GM12878 (cell line): Measurements from ENCODE around the gene CLEC14A. TPM values are rescaled to one million over a fixed set of nuclear protein-coding genes. Genes with fewer than 3 reads are reported as not detected.

Experiments used
- ATAC-seq: fragments of 200-7000 bp; cut with Tn5 transposase; 3 replicates; pipeline ENCODE4 v1.9.1; 2020; ENCODE audit warnings: mild to moderate bottlenecking, moderate library complexity
- BruUV-seq: library from RNA; stranded (reverse); fragments of 400-500 nt; replicated peaks from 2 replicates; lab custom pipeline; 2021; lab: Mats Ljungman, UMichigan
- CTCF ChIA-PET: fragments of 300-600 bp; sonication (Branson Sonifier 250); formaldehyde crosslinking; extraction: SDS; loops from one replicate; lab custom pipeline; 2021; ENCODE audit warnings: inconsistent platforms; lab: Yijun Ruan, JAX
- POLR2A ChIA-PET: fragments of 350-600 bp; formaldehyde crosslinking; extraction: SDS; loops from one replicate; lab custom pipeline; 2021; ENCODE audit warnings: inconsistent platforms; lab: Charles Lee
- RAD21 ChIA-PET: fragments of 300-600 bp; sonication (Branson Sonifier 250); formaldehyde crosslinking; loops from one replicate; lab custom pipeline; 2023; ENCODE audit warnings: antibody characterized with exemption; ENCODE audit not compliant: unreplicated experiment; lab: Charles Lee
- SMC1A ChIA-PET: fragments of 300-600 bp; sonication (Branson Sonifier 250); formaldehyde crosslinking; loops from one replicate; lab custom pipeline; 2023; ENCODE audit not compliant: unreplicated experiment, uncharacterized antibody; lab: Charles Lee
- DNase-seq: peaks from one replicate; pipeline ENCODE4 v3.0.0-alpha.2; 2011; ENCODE audit warnings: low read depth, low spot score
- FAIRE-seq: peaks from 3 replicates; lab custom pipeline; 2011; peaks lifted over from hg19 to GRCh38; lab: Jason Lieb, UNC
- H2AFZ ChIP-seq: 2 replicates; pipeline ENCODE4 v1.6.0; 2011; ENCODE audit warnings: low read depth, low read length, control low read depth; ENCODE audit not compliant: control insufficient read depth
- H3K27ac ChIP-seq: 2 replicates; pipeline ENCODE4 v1.5.1; 2011; ENCODE audit warnings: control low read depth; ENCODE audit not compliant: control insufficient read depth, insufficient read depth
- H3K27me3 ChIP-seq, 2 experiments: replicated peaks in 1 of 2; 2 replicates each; pipeline versions ENCODE4 v1.6.0 to v1.6.1; 2011; ENCODE audit warnings: low read length in 1 of 2; ENCODE audit not compliant: control insufficient read depth in 2 of 2, insufficient read depth in 2 of 2
- H3K36me3 ChIP-seq, 2 experiments: 2 replicates each; pipeline ENCODE4 v1.5.1; 2011; ENCODE audit warnings: low read length in 1 of 2; ENCODE audit not compliant: control insufficient read depth in 2 of 2, insufficient read depth in 2 of 2
- H3K4me1 ChIP-seq: 2 replicates; pipeline ENCODE4 v1.6.1; 2011; ENCODE audit warnings: mild to moderate bottlenecking, low read length, moderate library complexity, mixed read lengths; ENCODE audit not compliant: control insufficient read depth, insufficient read depth
- H3K4me2 ChIP-seq: 2 replicates; pipeline ENCODE4 v1.6.0; 2011; ENCODE audit warnings: control low read depth; ENCODE audit not compliant: control insufficient read depth, insufficient read depth
- H3K4me3 ChIP-seq: fragments of 200-600 bp; sonication (generic); 2 replicates; pipeline ENCODE4 v1.5.1; 2016
- H3K79me2 ChIP-seq: 2 replicates; pipeline ENCODE4 v1.6.0; 2011; ENCODE audit warnings: low read length; ENCODE audit not compliant: control insufficient read depth, insufficient read depth
- H3K9ac ChIP-seq: 2 replicates; pipeline ENCODE4 v1.8.0; 2011; ENCODE audit warnings: low read length, control low read depth, mixed read lengths; ENCODE audit not compliant: control insufficient read depth, insufficient read depth
- H3K9me3 ChIP-seq: replicated peaks from 3 replicates; pipeline ENCODE4 v1.5.1; 2011; ENCODE audit warnings: mild to moderate bottlenecking, low read length; ENCODE audit not compliant: control insufficient read depth, insufficient read depth
- H4K20me1 ChIP-seq: 2 replicates; pipeline ENCODE4 v1.6.0; 2011; ENCODE audit not compliant: control insufficient read depth, insufficient read depth
- BACH1 ChIP-seq: fragments of 450-650 bp; IDR thresholded peaks from 2 replicates; pipeline ENCODE4 v1.6.1; 2017; ENCODE audit warnings: mild to moderate bottlenecking, borderline replicate concordance
- ELK1 ChIP-seq: IDR thresholded peaks from 2 replicates; pipeline ENCODE4 v1.6.1; 2012; ENCODE audit warnings: low read depth, low read length, improper control_type of control experiment
- ETV6 ChIP-seq, 2 experiments: fragments of 450-650 bp in 1 of 2; IDR thresholded peaks in 1 of 2; conservative IDR thresholded peaks in 1 of 2; 2 replicates each; pipeline ENCODE4 v1.6.1; 2014; ENCODE audit warnings: antibody characterized with exemption in 1 of 2, borderline replicate concordance in 1 of 2, low read depth in 1 of 2, mild to moderate bottlenecking in 1 of 2, moderate library complexity in 1 of 2
- HCFC1 ChIP-seq: fragments of 150-350 bp; IDR thresholded peaks from 2 replicates; pipeline ENCODE4 v1.6.1; 2014; ENCODE audit warnings: low read length
- LARP7 ChIP-seq: fragments of 450-650 bp; IDR thresholded peaks from 2 replicates; pipeline ENCODE4 v1.6.1; 2017; ENCODE audit warnings: mild to moderate bottlenecking
- NR2C2 ChIP-seq: IDR thresholded peaks from 2 replicates; pipeline ENCODE4 v1.6.1; 2011; ENCODE audit warnings: borderline replicate concordance, low read depth; ENCODE audit not compliant: control insufficient read depth, insufficient read length
- PRDM15 ChIP-seq: fragments of 450-650 bp; formaldehyde crosslinking; IDR thresholded peaks from 2 replicates; pipeline ENCODE4 v1.4.0; 2020; ENCODE audit warnings: mild to moderate bottlenecking, moderate library complexity
- ZNF24 ChIP-seq: fragments of 450-650 bp; IDR thresholded peaks from 2 replicates; pipeline ENCODE4 v1.6.1; 2017; ENCODE audit warnings: antibody characterized with exemption, mild to moderate bottlenecking
- in situ Hi-C: fragments of 300-500 bp; cut with MboI; formaldehyde crosslinking; loops from 9 replicates; pipeline ENCODE4 v1.14.3; 2018; ENCODE audit warnings: mixed read lengths
- intact Hi-C: fragments of 100-400 bp; cut with micrococcal nuclease; formaldehyde crosslinking; loops from one replicate; pipeline ENCODE4 v1.14.2; 2022; ENCODE audit not compliant: unreplicated experiment
- polyA plus RNA-seq, 11 experiments: library from polyadenylated mRNA; depleted of rRNA in 4 of 11; unstranded in 6 of 11; stranded (reverse) in 5 of 11; fragments of >200 nt; fragmentation: Nextera tagmentation in 4 of 11; fragmentation: Illumina TruSeq in 1 of 11; extraction: Ambion mirVana in 4 of 11; extraction: Trizol in 1 of 11; gene quantifications; 1 replicate in 1 of 11; 2 replicates in 10 of 11; pipeline versions ENCODE4 v1.2.1 to v1.2.3, GENCODE V29; 2011 to 2016; ENCODE audit warnings: inconsistent platforms in 2 of 11, missing spikeins in 2 of 11, low read depth in 1 of 11
- total RNA-seq, 4 experiments: library from RNA; depleted of rRNA in 3 of 4; stranded (reverse); fragments of >200 nt in 3 of 4; fragmentation: Illumina TruSeq in 1 of 4; extraction: Trizol in 1 of 4; gene quantifications; 2 replicates each; pipeline versions ENCODE4 v1.2.1 to v1.2.3, GENCODE V29; 2013 to 2021
- TF ChIP-seq, protein P1 (sequence below), 3 experiments: IDR thresholded peaks in 2 of 3; conservative IDR thresholded peaks in 1 of 3; 2 replicates each; pipeline ENCODE4 v1.5.1; 2011; ENCODE audit warnings: low read depth in 3 of 3, low read length in 3 of 3, mild to moderate bottlenecking in 3 of 3, control low read depth in 2 of 3, moderate library complexity in 2 of 3, inconsistent platforms in 1 of 3, mixed read lengths in 1 of 3; ENCODE audit not compliant: control insufficient read depth in 2 of 3, insufficient read depth in 1 of 3; ENCODE audit errors: extremely low read depth in 1 of 3
- TF ChIP-seq, protein P2 (sequence below): IDR thresholded peaks from 2 replicates; pipeline ENCODE4 v1.6.1; 2011; ENCODE audit warnings: low read depth, low read length, improper control_type of control experiment, borderline replicate concordance

Gene CLEC14A
- total and polyA plus RNA-seq, 10 of the 15 experiments (the other 5 are each of a cell fraction or from before 2014, with no cell fraction given): not detected

- TF ChIP-seq, protein P1, sequence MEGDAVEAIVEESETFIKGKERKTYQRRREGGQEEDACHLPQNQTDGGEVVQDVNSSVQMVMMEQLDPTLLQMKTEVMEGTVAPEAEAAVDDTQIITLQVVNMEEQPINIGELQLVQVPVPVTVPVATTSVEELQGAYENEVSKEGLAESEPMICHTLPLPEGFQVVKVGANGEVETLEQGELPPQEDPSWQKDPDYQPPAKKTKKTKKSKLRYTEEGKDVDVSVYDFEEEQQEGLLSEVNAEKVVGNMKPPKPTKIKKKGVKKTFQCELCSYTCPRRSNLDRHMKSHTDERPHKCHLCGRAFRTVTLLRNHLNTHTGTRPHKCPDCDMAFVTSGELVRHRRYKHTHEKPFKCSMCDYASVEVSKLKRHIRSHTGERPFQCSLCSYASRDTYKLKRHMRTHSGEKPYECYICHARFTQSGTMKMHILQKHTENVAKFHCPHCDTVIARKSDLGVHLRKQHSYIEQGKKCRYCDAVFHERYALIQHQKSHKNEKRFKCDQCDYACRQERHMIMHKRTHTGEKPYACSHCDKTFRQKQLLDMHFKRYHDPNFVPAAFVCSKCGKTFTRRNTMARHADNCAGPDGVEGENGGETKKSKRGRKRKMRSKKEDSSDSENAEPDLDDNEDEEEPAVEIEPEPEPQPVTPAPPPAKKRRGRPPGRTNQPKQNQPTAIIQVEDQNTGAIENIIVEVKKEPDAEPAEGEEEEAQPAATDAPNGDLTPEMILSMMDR (IDR thresholded peaks at IDR 0.05 in 2 of 3, conservative IDR thresholded peaks at IDR 0.05 in 1 of 3; ENCODE audit: control insufficient read depth in 2 of 3, extremely low read depth in 1 of 3, insufficient read depth in 1 of 3, low read depth in 3 of 3, low read length in 3 of 3): no peak
- TF ChIP-seq LARP7 (no peak), ZNF24 (no peak), PRDM15 (CRISPR knock-in tag) (no peak)
Measured at GRCh38 chr14:38213001-38213400, 42.9 kb downstream of the CLEC14A start (continued).

DNA sequence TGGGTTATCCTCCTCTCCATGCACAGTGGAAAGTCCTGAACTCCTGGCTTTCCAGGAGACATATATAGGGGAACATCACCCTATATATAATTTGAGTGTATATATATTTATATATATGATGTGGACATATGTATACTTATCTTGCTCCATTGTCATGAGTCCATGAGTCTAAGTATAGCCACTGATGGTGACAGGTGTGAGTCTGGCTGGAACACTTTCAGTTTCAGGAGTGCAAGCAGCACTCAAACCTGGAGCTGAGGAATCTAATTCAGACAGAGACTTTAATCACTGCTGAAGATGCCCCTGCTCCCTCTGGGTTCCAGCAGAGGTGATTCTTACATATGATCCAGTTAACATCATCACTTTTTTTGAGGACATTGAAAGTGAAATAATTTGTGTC lies 43.8 kb downstream of the CLEC14A start:
- Histone ChIP-seq H3K27ac (no peak overlapping the region), H3K79me2 (no peaks in the 10 kb centered on the region), H3K4me2 (no peak overlapping the region), H4K20me1 (no peaks in the 10 kb centered on the region), H2AFZ (no peak overlapping the region), H3K27me3 (no peaks in the 10 kb centered on the region), H3K9me3 (no peaks in the 10 kb centered on the region; the same call in 2 of the 3 replicates), H3K9ac (no peak overlapping the region), H3K36me3 (no peaks in the 10 kb centered on the region), H3K4me1 (no peaks in the 10 kb centered on the region), H3K4me3 (no peak overlapping the region)
- no TSS peak for BruUV-seq
- FAIRE-seq (no peak), DNase-seq (no peak), ATAC-seq (no peak)
- SMC1A ChIA-PET: no interaction called here
- in situ Hi-C loops: no loop called here
- intact Hi-C loops: no loop called here
- CTCF ChIA-PET: interaction anchor here (0.6 kb wide), 1 partner anchor 1017 kb away, joined by 3 read pairs; no protein-coding TSS in a partner anchor
- RAD21 ChIA-PET: no interaction called here
- POLR2A ChIA-PET: no interaction called here
- TF ChIP-seq ETV6 (conservative IDR thresholded peaks at IDR 0.05 in 1 of 2, IDR thresholded peaks at IDR 0.05 in 1 of 2; ENCODE audit: borderline replicate concordance in 1 of 2, low read depth in 1 of 2) (no peak), NR2C2 (no peak), ELK1 (no peak), BACH1 (no peak), HCFC1 (no peak)
- TF ChIP-seq, protein P2, sequence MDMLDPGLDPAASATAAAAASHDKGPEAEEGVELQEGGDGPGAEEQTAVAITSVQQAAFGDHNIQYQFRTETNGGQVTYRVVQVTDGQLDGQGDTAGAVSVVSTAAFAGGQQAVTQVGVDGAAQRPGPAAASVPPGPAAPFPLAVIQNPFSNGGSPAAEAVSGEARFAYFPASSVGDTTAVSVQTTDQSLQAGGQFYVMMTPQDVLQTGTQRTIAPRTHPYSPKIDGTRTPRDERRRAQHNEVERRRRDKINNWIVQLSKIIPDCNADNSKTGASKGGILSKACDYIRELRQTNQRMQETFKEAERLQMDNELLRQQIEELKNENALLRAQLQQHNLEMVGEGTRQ: no peak
